ENCODE measurements around the gene POLRMT.

Gene POLRMT

DNA sequence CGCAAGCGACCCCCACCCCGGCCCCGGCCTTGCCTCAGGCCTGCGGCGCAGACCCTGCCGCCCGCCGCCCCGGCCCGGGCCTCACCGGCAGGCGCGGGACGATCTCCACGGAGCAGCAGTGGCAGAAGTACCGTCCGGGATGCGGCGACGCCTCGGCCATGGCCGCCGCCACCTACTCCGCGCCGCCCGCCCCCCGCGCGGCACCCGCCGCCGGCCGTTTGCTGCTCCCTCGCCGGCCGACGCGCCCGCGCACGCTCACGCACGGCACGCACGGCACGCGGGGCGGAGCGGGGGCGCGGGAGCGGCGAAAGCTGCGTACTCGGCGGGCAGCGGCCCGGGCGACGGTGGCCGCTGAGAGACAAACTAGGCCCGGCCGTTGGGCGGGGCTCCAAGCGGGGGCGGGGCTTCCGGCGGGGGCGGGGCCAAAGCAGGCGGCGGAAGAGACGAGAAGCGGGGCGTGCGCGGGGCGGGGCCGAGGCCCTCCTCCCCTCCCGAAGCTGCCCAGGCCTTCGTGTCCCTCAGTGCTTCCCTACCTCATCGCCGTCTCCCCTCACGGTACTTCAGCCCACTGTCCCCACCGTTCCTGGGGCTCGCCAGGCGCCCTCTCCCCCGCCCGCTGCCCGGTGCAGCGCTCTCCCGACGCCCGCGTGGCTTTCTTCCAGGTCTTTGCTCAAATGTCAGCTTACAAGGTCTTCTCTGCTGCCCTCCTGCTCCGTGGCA lies 29.8 kb upstream of the POLRMT start, which contains the start of gene RNF126:
RNF126 (minus strand) TSS at position 253 of the 720 bp plus-strand sequence; CDS start at position 160, 93 bp downstream.
- DNase-seq, result peak; percentile 60

DNA sequence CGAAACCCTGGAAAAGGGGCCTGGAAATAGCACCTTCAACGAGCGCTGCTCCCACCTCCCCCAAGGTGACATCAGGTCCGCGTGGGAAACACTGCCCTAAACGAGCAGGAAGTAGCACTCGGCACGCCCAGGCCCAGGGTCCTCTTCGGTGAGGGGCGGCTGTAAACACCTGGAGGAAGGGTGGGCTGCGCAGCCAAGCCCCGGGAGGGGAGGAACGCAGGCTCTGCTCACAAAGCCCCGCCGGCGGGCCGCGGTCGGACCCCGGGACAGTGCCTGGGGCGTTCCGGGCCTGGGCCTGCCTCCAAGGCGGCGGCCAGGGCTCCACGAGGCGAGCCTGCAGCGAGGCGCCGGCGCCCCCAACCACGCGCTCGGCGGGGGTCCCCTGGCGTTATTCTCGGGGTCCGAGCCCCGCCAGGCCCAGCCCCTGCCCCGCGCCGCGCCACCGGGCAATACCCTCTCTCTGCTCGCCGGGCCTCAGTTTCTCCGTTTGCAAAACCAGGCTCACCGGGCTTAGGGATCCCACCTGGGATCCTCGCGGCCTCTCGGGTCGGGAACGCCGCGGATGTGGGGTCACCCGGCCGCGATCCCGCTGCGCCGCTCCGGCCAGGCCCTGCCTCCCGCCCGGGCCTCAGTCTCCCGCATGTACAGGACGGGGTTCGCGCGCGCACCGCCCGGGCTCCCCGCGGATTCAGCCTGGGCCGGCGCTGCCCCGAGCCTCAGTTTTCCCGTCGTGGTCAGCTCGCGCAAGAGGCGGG lies 29.0 kb upstream of the POLRMT start:
- no peak for DNase-seq

DNA sequence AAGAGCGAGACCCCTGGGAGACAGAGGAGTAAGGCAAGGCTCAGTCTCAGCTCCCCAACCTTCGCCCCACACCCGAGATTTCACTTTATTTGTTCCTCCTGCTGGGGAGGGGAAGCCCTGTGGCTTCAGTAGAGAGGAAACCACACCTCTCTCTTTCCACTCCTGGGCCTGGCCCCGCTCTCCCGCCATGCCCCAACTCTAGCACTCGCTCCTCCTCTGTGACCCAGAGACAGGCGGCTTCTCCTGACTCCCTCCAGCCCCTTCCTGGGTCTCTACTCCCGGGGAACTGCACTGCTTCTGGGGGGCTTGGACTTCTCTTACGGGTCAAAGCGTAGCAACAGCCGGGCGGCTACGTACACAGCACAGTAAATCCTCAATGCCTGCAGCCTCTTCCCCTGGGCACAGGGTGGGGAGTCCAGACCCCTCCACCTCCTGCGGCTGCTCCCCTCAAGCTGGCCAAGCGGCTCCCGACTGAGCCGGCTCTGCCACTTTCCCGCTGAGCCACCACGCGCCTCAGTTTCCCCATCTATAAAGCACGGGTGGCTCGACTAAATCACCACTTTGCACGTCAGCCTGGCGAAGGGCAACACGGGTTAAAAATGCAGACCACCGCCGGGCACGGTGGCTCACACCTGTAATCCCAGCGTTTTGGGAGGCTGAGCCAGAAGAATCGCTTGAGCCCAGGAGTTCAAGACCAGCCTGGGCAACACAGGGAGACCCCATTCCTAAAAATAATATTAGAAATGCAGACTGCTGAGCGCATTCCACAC lies 28.3 kb upstream of the POLRMT start:
- DNase-seq, result no peak

DNA sequence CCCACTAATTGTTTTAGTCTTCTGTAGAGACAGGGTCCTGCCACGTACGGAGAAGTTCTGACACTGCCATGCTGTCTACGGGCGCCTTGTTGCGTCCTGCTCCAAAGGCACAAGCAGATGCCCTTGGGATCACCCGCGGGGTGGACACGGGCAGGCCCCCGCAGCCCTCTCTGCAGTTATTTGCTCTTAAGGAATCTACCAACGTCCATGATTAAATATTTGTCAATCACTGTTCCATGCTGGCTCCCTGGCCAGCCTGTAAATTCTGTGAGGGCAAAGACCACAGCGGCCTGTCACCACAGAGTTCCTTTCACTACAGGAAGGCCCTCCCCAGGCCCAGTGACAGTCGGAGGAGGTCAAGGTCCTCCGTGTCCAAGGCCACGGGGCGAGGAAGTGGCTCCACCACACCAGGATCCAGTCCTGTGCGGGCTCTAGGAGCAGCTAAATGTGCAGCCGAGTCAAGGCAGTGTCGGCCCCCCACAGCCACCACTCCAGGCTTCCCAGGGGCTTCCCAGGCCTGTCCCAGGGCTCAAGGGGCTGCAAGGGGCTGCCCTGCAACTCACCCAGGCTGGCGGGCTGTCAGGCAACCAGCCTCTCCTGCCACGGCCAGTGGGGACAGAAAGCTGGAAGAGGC lies 27.6 kb upstream of the POLRMT start:
- no peak for DNase-seq

DNA sequence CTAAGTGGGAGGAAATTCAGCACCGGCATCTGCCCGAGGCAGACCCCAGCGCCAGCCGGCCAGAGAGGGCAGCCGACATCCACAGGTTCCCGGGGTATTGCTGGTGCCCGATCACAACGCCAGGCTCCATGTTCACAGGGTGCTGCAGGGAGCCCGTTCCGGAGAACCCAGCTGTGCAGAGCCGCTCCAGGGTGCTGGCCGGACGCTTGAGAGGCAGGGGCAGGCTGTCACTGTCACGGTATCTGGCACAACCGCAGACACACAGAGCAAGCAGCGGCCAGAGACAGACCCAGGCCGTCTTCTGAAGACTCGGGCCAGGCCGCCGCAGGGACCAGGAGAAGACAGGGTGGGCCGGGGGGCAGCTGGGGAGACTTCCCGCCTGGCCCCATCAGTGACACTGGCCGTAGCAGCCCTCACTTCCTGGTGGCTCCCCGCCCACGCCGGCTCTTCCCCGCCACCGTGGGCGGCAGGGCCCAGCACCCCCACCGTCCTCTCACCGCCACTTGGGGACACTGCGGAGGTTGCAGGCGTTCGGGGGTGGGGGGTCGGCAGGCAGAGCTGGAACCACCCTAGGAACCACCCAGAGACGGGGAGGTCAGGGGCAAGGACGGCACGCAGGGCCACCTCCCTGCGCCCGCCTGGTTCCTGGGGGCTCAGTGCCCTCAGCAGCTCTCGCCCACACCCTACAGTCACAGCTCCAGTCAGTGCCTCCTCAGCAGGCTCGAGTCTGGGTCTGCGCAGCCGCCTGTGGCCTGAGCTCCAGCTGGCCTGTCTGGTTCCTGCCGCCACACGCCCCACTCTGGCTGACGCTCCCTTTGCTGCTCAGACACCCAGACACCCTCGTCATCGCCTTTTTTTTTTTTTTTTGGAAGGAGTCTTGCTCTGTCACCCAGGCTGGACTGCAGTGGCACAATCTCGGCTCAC lies 25.8 kb upstream of the POLRMT start:
- DNase-seq, result no peak

DNA sequence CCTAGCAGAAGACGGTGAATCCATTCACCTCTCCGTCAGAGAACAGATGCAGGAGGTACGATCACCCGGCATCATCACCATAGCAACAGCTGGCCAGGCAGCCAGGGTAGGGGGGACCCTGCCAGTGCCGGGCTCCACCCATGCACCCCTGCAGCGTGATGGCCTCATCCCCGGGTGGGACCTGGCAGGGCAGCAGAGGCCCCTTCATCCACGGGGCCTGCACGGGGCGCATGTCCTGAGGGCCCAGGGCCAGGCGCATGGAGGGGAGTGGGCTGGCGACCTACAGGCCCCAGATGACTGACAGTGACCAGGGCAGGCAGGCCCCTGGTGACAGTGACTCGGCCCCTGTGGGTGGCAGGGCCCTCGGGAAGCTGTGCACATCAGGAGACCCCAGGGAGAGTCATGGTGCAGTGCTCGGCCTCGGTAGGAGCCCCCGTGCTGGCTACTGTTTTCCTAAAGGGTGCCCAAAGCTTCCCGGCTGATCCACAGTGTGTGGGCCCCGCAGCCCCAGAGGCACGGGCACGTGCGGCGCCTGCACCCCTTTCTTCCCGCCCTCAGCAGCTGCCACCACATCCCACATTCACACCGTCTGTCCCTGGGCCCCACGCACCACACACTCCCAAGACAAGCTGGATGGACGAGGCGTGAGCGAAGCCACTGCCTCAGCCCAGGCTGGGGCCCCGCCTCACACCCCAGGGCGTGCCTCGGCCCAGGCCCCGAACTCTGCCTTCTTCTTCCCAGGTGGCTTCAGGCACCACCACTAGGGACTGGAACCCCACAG lies 24.9 kb upstream of the POLRMT start:
- no peak for DNase-seq

DNA sequence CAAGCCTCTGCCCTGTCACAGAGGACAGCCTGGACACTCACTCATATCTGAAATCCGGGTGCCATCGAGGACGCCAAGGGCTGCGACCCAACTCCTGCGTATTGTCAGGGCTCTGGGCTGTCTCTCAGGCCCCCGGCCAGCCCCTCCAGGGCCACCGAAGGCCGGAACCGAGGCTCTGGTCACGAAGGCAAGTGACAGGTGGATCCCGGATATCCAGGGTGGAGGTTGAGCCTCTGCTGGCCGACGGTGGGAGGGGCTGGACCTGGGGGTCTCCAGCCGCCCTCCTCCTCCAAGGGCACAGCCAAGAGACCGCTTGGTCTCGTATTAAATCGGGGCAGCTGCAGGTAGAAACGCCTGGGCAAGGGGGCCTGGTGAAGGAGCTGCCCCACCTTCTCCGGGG lies 24.3 kb upstream of the POLRMT start:
- no peak for DNase-seq

DNA sequence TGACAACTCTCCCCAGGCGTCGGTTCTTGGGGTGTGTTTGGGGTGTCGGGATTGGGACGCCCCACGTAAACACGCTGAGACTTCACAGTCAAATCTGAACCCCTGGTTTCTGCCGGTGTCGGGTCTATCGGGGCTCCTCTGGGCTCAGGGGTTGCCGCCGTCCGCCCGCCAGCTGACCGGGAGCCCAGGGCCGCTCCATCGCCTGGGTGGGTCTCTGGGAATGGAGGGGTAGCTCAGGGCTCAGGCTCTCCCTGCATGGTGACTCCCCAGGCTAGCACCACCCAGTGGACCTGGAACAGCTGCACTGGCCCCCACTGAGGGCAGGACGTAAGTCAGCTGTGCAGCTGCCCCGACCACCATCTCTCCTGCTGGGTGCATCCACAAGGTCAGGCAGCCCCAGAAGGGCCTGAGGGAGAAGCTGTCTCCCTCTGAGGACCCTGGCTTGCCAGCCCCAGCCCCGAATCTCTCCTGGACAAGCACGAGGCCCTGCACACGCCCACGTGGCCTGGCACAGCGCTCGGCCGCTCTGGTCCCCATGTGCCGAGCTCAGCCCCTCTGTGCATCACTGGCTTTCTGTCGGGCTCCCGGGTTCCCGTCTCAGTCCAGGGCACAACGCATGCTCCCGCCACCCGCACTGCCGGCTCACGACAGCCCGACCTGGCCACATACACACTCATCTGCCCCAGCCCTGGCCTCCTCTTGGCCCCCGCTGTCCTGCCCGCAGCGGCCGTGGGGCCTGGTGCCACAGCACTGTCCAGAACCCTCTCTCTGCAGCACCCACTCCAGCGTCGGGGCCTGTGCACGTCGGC lies 23.6 kb upstream of the POLRMT start:
- no peak for DNase-seq

DNA sequence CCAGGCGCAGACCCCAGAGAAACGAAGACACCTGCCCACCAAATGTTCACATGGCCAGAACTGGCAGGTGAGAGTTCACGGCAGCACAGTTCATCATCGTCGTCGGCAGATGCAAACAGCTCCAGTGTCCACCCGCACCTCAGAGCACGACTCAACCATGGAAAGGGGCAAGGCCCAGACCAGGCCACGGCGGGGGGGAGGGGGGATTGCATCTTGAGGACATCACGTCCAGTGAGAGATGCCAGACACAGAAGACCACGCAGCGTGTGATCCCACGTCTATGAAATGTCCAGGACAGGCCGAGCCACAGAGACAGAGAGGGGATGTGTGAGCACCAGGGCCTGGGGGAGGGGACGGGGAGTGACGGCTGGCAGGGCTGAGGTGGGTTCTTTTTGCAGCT lies 22.4 kb upstream of the POLRMT start:
- no peak for DNase-seq

DNA sequence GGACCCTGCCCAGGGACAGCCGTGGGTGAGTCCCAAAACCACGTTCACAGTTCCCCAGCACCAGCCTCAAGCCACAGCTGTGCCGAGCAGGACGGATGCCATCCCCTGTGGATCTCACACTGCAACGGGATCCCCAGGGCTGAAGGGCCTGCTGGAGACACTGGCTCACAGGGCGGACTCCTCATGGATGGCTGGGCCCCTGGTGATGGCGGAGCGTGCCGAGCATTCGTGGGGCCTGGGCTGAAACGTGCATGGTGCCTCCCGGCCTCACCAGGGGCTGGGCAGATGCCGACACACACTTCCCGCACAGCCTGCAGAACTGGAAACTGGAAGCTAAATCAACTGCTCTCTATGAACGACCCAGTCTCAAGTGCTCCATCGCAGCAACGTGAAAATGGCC lies 20.1 kb upstream of the POLRMT start:
- DNase-seq, result no peak

DNA sequence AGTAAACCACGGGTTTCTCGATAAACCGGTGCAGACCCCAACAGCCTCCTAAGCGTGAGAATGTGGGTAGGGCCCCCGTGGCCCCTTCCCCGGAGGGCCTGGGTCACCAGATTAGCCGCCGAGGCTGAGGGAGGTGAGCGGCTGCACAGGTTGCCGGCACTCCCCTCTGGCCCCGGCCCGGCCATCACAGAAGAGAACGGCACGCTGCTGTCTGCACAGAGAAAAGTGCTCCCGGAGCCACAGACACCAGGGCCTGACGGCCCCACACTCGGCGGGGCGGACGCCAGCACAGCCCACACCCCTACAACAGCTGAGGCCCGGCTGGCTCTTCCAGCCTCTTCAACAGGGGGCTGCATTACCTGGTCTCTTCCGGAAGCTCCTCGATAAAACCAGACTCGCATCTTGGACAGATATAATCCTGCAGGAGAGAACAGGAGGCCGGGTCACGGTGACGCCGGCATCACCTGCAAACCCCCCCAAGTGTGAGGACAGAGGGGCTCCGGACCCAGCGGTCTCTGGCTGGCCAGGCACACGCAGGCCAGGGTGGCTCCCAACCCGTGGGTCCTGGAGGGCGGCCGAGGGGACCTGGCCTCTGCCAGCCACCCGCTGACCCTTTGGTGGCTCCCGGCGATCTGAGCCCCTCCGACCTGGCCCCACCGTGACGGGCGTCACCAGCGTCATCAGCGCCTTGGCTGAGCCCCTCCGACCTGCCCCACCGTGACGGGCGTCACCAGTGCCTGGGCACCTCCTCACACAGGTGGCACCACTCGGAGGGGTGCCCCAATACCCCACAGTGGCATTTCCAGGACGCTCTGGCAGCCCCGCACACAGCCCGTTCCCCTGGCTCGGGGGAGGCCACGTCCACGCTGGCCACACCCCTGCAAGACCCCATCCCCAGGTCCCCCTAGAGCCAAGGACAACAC lies 19.4 kb upstream of the POLRMT start:
- DNase-seq, result no peak

DNA sequence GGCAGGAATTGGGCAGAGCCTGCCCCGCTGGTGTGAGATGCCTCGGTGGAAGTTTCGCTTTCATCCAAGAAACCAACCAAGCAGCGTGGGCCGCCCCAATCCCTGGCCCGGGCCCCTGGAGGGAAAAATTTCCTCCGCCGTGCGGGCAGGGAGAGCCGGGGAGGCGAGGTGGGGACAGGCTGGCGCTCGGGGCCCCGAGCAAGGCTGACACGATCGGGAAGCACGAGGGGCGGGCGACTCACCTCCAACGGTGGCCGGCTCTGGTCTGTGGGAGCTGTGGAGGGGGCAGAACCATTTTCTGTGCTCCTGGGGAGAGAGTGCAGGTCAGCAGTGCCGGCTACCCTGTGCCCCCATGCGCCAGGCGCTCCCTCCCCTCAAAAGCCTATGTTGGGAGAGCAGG lies 18.7 kb upstream of the POLRMT start:
- no peak for DNase-seq

DNA sequence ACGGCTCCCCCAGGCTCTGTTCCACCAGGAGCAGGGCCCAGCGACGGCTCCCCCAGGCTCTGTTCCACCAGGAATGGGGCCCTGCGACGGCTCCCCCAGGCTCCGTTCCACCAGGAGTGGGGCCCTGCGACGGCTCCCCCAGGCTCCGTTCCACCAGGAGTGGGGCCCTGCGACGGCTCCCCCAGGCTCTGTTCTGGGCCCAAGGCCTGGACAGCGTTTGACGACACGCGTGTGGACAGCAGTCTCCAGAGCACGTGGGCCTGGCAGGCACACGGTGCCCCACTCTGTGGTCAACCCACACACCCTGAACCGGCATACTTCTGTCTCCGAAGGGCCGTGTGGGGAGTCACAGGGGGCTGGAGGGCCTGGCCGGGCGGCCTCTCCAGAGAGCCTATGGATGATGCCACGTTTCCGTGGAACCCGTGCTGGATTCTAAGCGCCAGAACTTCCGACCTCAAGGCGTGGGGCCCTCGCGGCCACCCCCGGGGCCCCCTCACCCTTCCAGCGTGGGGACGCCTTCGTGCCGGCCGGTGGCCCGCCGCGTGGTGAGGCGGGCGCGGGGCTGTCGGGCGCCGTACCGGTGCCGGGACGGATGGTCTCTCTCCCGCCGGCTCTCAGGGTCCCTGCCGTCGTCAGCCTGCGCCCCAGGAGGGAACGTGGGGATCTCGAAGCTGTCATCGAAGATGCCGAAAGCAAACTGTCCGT lies 17.9 kb upstream of the POLRMT start:
- DNase-seq, result no peak

DNA sequence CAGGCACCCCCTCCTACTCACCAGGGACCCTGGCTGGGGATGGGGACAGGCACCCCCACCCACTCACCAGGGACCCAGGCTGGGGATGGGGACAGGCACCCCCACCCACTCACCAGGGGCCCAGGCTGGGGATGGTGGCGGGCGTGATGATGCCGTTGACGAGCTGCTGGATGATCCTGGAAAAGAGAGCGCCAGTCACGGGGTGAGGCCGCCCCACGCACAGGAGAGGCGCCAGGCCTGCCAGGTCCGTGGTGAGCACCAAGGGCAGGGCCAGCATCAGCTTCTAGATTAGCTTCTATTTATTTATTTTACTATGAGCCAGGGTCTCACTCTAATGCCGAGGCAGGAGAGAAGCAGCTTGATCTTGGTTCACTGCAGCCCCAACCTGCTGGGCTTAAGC lies 16.8 kb upstream of the POLRMT start:
- no peak for DNase-seq

DNA sequence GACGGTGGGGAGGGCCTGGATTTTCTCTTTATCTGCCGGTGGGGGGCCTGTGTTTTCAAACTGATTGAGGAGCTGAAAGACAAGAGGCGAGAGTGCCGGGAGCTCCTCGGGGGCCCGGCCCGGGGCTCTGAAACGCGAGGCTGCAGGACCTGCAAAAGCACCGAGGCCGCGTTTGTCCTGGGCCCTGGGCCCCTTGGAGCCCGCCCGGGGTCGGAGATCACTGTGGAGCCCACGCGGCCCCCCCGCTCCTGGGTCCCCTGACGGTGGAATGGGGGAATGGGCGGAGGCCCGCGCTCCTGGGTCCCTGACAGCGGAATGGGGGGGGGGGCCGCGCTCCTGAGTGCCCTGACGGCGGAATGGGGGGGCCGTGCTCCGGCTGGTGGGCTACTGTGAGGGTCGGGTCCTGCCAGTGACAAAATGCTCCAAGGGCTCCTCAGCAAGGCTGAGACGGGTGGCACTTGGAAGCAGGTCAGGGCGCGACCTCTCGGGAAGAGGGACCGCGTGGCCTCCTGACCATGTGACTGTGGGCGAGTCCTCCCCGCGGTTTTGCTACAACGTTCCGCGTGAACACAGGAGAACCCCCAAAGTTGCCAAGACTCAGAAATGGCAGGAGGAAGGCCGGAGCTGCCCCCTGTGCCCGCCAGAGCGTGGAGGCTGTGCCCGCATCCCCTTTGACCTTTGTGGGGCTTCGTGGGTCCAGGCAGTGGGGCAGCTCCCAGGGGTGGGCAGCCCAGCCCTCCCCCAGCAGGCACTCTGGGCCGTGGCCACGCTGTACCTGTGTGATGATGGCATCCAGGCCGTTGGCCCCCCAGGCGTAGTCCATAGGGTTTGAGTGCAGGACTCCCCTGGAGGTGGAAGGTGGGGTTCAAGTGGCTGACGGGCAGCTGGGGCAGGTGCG lies 15.8 kb upstream of the POLRMT start:
- no peak for DNase-seq

DNA sequence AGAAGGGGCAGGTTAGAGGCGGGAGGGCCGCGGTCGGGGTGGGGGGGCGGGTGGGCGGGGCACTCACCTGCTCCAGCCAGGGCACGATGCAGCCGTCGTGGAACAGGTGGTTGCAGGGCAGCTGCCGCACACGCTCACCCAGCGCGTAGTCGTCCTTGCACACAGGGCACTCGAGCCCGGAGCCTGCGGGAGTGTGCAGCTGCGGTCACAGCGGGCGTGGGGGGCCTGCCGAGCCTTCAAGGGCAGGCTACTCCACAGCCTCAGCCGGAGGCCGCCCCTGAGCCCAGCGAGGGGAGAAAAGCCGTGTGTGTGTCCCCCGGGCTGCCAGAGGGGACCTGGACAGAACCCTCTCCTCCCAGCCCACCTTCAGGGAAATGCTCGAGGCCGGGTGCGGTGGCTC lies 15.0 kb upstream of the POLRMT start:
- no peak for DNase-seq

DNA sequence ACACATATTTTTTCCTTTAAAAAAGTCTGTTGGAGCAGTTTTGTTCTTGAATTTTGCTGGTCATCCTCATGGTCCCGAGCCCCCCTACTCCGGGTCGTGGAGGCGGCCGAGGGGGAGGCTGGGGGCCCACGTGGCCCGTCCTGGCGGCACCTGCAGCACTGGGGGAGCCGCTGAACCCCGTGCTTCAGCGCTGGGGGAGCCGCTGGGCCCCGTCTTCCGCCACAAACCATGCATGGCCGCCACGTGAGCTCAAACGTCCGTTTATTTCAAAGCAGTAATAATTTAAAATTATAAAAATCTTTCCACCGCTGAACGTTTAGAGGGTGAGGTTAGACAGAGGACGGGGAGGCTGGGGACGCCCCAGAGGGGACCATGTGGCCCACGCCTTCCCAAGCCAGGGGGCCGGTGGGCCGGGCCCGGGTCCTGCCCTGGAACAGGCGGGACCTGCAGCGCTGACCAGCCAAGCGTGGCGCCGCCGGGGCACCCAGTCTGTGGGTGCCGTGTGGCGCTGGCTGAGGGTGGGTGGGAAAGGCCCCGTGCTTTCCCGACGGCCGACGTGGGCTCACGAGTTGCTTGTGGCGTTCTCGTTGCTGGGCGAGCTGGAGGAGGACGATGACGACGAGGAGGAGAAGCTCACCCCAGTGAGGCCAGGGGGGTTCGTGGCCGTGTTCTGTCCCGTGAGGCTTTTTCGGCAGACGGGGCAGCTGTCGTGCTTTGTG lies 14.4 kb upstream of the POLRMT start:
- DNase-seq, result no peak

Measured in NCI-H1694 treated with DMSO at 0.1 percent for 48 hours (cell line).